ENCODE data around the gene TNS3.

The TNS3 gene

GRCh38 chr7:47507522-47507921, 74.4 kb downstream of the TNS3 start:
- Histone ChIP-seq H3K27me3 (ENCODE audit: insufficient read depth, low read depth) (no peaks in the 10 kb centered on the region), H4K20me1 (ENCODE audit: insufficient read depth) (no peaks in the 10 kb centered on the region), H3K4me1 (ENCODE audit: low read depth, poor library complexity, severe bottlenecking) (no peaks in the 10 kb centered on the region), H3K4me2 (no peak overlapping the region), H2AFZ (ENCODE audit: low read depth) (no peak overlapping the region), H3K27ac (no peak overlapping the region), H3K79me2 (ENCODE audit: insufficient read depth, low read depth) (no peaks in the 10 kb centered on the region), H3K9ac (no peak overlapping the region), H3K4me3 (IDR thresholded peaks at IDR 0.05; ENCODE audit: insufficient read depth, low read depth, low read length) (no peak overlapping the region), H3K36me3 (ENCODE audit: insufficient read depth) (no peaks in the 10 kb centered on the region)
- TF ChIP-seq CTCF (conservative IDR thresholded peaks at IDR 0.05; ENCODE audit: low read depth, low read length) = no peak

- no peak for TF ChIP-seq CTCF (conservative IDR thresholded peaks at IDR 0.05; ENCODE audit: low read depth, low read length)
- Histone ChIP-seq H3K4me1 (ENCODE audit: low read depth, poor library complexity, severe bottlenecking) (no peaks in the 10 kb centered on the region), H3K9ac (no peak overlapping the region), H2AFZ (ENCODE audit: low read depth) (no peak overlapping the region), H4K20me1 (ENCODE audit: insufficient read depth) (no peaks in the 10 kb centered on the region), H3K36me3 (ENCODE audit: insufficient read depth) (no peaks in the 10 kb centered on the region), H3K27me3 (ENCODE audit: insufficient read depth, low read depth) (no peaks in the 10 kb centered on the region), H3K79me2 (ENCODE audit: insufficient read depth, low read depth) (no peaks in the 10 kb centered on the region), H3K4me3 (IDR thresholded peaks at IDR 0.05; ENCODE audit: insufficient read depth, low read depth, low read length) (no peak overlapping the region), H3K27ac (no peak overlapping the region), H3K4me2 (no peak overlapping the region)
Measured at GRCh38 chr7:47506382-47507339, 75.2 kb downstream of the TNS3 start.

- Histone ChIP-seq H3K27ac (no peak overlapping the region), H3K4me3 (IDR thresholded peaks at IDR 0.05; ENCODE audit: insufficient read depth, low read depth, low read length) (no peak overlapping the region), H3K36me3 (ENCODE audit: insufficient read depth) (no peaks in the 10 kb centered on the region), H3K79me2 (ENCODE audit: insufficient read depth, low read depth) (no peaks in the 10 kb centered on the region), H3K4me1 (ENCODE audit: low read depth, poor library complexity, severe bottlenecking) (no peaks in the 10 kb centered on the region), H2AFZ (ENCODE audit: low read depth) (no peak overlapping the region), H4K20me1 (ENCODE audit: insufficient read depth) (no peaks in the 10 kb centered on the region), H3K9ac (no peak overlapping the region), H3K4me2 (no peak overlapping the region), H3K27me3 (ENCODE audit: insufficient read depth, low read depth) (no peaks in the 10 kb centered on the region)
- TF ChIP-seq CTCF (conservative IDR thresholded peaks at IDR 0.05; ENCODE audit: low read depth, low read length) = no peak
Measured at GRCh38 chr7:47505312-47506007, 76.5 kb downstream of the TNS3 start.

GRCh38 chr7:47504551-47505311, 77.2 kb downstream of the TNS3 start:
- no peaks in the 10 kb centered on the region for H3K4me1 ChIP-seq (ENCODE audit: low read depth, poor library complexity, severe bottlenecking)
- TF ChIP-seq CTCF (conservative IDR thresholded peaks at IDR 0.05; ENCODE audit: low read depth, low read length) = no peak

More at GRCh38 chr7:47504551-47505311, 77.2 kb downstream of the TNS3 start:
- Histone ChIP-seq H4K20me1 (ENCODE audit: insufficient read depth) (no peaks in the 10 kb centered on the region), H3K9ac (no peak overlapping the region), H2AFZ (ENCODE audit: low read depth) (no peak overlapping the region), H3K4me2 (no peak overlapping the region), H3K79me2 (ENCODE audit: insufficient read depth, low read depth) (no peaks in the 10 kb centered on the region), H3K27me3 (ENCODE audit: insufficient read depth, low read depth) (no peaks in the 10 kb centered on the region), H3K4me3 (IDR thresholded peaks at IDR 0.05; ENCODE audit: insufficient read depth, low read depth, low read length) (no peak overlapping the region), H3K36me3 (ENCODE audit: insufficient read depth) (no peaks in the 10 kb centered on the region), H3K27ac (no peak overlapping the region)

Data from KMS-11 (cell line).